HG03460 (cell line): ENCODE measurements around the gene SHPK.

Source experiments
- ATAC-seq: cut with Tn5 transposase; IDR thresholded peaks from one replicate; pipeline ENCODE4 v1.9.1; 2021; ENCODE audit not compliant: unreplicated experiment

Gene SHPK

DNA sequence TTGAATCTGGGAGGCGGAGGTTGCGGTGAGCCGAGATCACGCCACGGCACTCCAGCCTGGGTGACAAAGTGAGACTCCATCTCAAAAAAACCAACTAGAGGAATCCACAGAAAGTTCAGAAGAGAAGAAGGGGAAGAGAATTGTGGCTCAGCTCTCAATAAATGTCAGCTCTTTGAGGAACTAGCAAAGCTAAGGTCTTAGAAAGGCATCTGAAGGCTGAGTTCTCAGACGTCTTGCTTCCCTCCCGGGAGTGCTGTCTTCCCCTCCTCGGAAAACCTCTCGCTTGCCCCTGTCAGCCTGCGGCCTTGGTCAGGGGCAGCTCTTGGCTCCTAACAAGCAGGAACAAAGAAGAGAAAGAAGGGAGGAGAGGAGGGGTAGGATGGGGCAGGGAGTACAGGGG, 5.3 kb downstream of the SHPK start:
- ATAC-seq = no peak

DNA sequence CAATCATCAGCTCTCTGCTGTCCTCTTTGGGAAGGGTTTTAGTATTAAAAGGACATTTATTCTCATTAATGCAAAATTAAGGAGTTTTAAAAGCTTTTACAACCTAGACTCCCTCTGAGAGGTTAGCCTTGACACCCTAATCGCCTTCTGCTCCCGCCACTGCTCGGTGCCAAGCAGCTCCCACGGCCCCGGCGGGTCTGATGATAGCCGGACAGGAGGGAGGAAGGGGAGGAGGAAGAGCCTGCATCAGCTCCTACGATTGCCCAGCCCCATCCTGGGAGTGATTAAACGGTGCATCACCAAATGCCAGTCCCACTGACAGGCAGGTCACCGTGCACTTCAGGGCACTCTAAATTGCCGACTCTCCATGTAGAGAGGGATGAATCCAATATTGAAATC, 8.3 kb downstream of the SHPK start:
- ATAC-seq = no peak

DNA sequence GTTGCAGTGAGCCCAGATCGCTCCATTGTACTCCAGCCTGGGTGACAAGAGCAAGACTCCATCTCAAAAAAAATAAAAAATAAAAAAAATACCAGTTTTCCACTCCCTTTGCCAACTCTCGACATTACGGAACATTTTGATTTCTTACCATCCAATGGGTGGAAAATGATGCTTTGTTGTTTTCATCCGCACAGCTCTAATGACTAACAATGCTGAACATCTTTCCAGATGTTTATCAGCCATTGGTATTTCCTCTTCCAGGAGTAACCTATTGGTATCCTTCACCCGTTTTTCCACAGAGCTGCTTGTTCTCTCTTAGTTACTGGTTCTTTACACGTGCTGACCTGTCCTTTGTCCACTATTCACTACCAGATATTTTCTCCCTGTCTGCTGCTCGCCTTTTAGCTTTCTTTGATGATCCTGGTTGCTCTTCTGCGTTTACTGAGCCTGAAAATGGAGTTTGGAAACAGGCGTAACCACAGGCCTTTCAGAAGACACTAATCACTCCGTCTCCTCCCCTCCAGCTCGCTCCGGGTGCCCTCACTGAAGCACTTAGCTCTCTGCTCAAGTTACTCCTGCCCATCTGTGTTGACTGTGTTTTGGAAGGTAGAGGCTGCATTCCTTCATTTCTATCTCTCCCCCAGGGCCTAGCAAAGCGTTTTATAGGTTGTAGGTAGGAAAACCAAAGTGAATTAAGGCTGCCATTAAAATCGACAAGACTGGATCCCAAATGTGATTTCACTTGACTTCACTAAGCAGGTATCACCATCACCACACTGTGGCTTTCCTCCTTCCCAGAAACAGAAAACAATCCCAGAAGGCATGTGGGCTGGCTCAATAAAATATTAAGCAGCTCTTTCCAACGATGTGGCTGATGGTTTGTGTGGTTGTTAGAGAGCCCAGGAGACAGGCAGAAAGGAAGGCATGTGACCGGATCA, 8.9 kb downstream of the SHPK start:
- no peak for ATAC-seq

GRCh38 chr17:3622977-3623594, 13.0 kb downstream of the SHPK start:
- ATAC-seq = no peak

- ATAC-seq = no peak
Observed at GRCh38 chr17:3621146-3621720, 14.8 kb downstream of the SHPK start.

GRCh38 chr17:3615160-3615870, 20.7 kb downstream of the SHPK start:
- ATAC-seq = no peak

DNA sequence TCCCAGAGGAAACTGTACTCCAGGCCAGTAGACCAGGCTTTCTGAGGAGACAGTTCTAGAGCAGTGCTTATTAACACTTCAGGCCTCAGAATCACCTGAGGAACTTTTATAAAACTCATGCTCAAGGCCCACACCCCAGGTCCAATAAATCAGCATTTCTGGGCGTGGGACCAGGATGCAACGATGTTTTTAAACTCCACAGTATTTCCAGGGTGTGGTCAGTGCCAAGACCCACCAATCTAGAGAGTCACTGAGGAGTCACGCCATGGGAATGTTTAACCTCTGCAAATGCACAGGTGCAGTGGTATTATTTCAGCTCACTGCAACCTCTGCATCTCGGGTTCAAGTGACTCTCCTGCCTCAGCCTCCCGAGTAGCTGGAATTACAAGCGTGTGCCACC, 22.9 kb downstream of the SHPK start:
- ATAC-seq = no peak

- ATAC-seq = no peak
Observed at GRCh38 chr17:3610523-3610922, 25.5 kb downstream of the SHPK start.

GRCh38 chr17:3609689-3610088, 26.4 kb downstream of the SHPK start:
- no peak for ATAC-seq

DNA sequence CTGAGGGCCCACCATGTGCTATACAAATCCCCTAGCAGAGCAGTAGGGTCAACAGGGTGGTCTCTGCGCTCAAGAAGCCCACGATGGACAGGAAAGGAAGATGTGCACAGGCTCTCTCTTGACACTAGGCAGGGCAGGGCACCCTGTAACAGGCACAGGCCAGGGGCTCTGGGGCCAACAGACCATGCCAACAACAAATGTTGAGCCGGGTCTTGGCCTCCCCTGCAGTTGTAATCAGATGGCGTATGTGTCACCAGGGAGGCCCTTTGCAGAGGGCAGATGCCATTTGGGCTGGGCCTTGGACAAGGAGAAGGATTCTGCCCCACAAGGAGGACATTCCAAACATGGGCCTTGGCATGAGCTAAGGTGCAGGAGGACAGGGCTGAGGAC, 32.2 kb downstream of the SHPK start:
- no peak for ATAC-seq

DNA sequence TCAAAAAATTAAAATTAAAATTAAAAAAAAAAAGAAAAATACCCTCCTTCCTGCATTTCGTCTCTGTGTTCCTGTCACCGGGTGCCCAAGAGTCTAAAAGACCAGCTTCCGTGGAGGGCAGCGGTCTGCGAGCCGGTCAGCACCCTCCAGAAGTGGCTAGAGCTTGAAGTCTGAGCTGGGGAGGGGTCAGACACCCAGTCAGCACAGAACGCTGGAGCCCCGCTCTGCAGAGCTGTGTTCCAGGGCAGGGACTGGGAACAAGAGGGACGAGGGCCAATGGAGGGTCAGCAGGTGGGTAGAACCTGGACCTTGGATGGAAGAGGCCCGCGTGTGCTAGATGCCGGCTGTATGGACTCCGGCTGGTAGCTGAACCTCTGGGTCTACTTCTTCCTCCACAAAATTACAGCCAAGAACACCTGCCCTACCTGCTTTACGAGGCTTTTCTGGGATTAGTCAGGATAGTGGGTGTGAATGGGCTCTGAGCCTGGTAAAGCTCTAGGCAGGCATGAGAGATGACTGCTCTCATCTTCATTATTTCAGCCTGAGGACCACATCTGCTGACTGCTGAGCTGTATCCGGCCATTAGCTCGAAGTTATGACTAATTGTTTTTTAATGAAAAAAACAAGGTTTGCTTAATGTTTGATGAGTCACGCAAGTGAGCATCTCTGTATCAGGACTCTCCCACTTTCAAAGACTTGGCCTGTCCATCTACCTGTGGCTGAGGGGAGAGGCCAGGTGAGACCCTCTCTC, 32.8 kb downstream of the SHPK start:
- ATAC-seq = no peak

- ATAC-seq = no peak
Observed at GRCh38 chr17:3602499-3602898, 33.6 kb downstream of the SHPK start.

DNA sequence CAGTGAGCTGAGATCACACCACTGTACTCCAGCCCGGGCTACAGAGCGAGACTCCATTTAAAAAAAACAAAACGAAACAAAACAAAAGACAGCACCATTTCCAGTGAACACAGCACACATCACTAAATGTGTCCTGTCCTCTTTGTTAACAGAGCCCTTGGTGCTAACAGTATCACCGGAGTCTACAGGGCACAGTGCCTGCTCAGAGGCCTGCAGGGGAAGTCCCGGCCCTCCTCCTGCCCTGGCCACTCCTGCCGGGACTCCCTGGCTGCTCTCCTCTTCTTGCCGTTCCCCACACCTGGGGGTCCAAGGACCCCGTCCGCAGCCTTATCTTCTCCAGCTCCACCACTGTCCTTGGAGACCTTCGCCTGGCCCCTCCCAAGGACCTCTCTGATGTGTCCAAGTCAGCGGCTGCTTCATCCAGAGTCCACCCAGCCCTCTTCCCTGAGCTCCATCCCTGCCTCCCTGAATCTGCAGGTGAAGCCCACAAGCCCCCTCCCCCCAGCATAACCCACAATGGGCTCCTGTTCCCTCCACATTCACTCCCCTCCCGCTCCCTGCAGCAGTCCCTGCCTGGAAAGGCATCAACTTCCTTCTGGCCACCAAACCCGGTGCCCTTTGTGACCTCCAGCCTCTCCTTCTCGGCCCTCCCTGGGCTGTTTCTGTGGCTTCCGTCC, 35.4 kb downstream of the SHPK start:
- ATAC-seq = no peak

GRCh38 chr17:3598078-3598477, 38.0 kb downstream of the SHPK start:
- ATAC-seq = no peak

GRCh38 chr17:3596804-3597464, 39.1 kb downstream of the SHPK start:
- ATAC-seq = no peak

- no peak for ATAC-seq
Observed at GRCh38 chr17:3594976-3595375, 41.1 kb downstream of the SHPK start.

- ATAC-seq = no peak
Observed at GRCh38 chr17:3594051-3594800, 41.8 kb downstream of the SHPK start.

- ATAC-seq = no peak
Observed at GRCh38 chr17:3593384-3593783, 42.7 kb downstream of the SHPK start.
